ENCODE data around the gene GRB10. TPM values are rescaled to one million over a fixed set of nuclear protein-coding genes. Genes with fewer than 3 reads are reported as not detected.

Gene GRB10
- total and polyA plus RNA-seq, 2 of the 8 experiments (the other 6 are each of a cell fraction or from before 2014, with no cell fraction given) = 35.7 to 97.0 TPM

DNA sequence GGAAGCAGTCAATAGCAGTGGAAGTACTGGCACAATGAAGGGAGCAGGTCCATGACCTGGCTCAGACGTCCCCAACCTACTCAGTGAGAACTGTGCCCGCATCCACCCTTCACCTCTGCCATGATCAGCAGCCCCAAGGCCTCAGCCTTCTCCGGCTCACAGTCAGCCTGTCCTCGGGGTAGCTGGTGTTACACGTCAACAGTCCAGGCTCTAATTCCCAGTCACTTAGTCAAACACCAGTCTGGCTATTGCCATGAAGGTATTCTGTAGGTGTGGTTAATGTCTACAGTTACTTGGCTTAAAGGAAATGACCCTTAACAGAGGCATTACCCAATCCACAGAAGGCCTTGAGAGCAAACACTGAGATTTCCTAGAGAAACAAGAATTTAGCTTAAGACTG is 49.1 kb downstream of the GRB10 start (continued):
- TF ChIP-seq CHD7 (IDR thresholded peaks at IDR 0.05; ENCODE audit: insufficient replicate concordance, low read length) (no peak), CHD2 (IDR thresholded peaks at IDR 0.05; ENCODE audit: low read length) (no peak), POU5F1 (IDR thresholded peaks at IDR 0.05; ENCODE audit: low read depth, low read length) (no peak), MAFK (IDR thresholded peaks at IDR 0.05; ENCODE audit: low read depth, low read length) (no peak), RBBP5 (IDR thresholded peaks at IDR 0.05; ENCODE audit: borderline replicate concordance, low read depth, low read length) (no peak), SP4 (IDR thresholded peaks at IDR 0.05; ENCODE audit: low read length) (no peak), POLR2AphosphoS5 (IDR thresholded peaks at IDR 0.05; ENCODE audit: low read depth, low read length) (no peak), PHF8 (conservative IDR thresholded peaks at IDR 0.05; ENCODE audit: low read depth, low read length) (no peak), CHD1 (IDR thresholded peaks at IDR 0.05; ENCODE audit: low read depth, low read length) (no peak), CBX5 (IDR thresholded peaks at IDR 0.05; ENCODE audit: low read depth, low read length) (no peak), BCL11A (IDR thresholded peaks at IDR 0.05; ENCODE audit: low read depth in 2 of 2, low read length in 2 of 2) (no peak)
- TF ChIP-seq, protein P1, sequence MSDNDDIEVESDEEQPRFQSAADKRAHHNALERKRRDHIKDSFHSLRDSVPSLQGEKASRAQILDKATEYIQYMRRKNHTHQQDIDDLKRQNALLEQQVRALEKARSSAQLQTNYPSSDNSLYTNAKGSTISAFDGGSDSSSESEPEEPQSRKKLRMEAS (IDR thresholded peaks at IDR 0.05) = no peak

All from H1 (cell line).